Hindlimb muscle (tissue), 1 donor: ENCODE measurements around the gene OTOG. TPM values are rescaled to one million over a fixed set of nuclear protein-coding genes. Genes with fewer than 3 reads are reported as not detected.

Experiments used
- DNase-seq: peaks from one replicate; pipeline ENCODE4 v3.0.0-alpha.2; 2013
- polyA plus RNA-seq: library from polyadenylated mRNA; unstranded; fragments of 120-200 nt; gene quantifications from one replicate; pipeline ENCODE4 v1.2.1, GENCODE V29; 2013; ENCODE audit not compliant: insufficient read length

OTOG gene
- polyA plus RNA-seq, 1 donor, result 0.08 TPM

DNA sequence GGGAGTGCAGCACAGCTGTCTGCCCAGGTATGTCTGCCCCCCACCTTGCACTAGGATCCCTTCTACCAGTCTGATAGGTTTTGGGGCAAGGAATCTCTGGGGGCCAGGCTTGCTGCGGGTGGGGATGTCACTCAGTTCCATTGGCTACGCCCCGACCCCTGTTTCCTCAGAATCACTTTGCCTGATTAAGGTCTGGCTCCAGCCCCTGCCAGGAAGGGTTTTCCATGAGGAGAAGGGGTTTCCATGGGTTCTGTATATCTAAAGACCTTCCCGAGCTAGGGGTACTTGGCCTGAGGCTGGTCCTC is 14.0 kb downstream of the OTOG start:
- no peak for DNase-seq

DNA sequence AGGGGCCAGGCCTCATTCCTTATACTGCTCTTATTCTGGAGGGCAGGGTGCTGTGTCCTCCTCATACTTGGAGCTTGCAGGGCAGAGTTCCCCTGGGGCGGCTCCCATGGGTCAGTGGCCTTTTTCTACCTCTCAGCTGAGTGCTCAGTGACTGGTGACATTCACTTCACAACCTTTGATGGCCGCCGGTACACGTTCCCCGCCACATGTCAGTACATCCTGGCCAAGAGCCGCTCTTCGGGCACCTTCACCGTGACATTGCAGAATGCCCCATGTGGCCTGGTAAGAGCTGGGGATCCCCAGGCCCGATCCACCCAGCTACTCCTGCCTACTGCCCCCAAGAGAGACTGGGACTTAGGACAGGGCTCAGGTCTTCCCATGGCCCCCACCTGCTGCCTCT is 14.5 kb downstream of the OTOG start:
- DNase-seq, result no peak

GRCh38 chr11:17563231-17563646 is 16.2 kb downstream of the OTOG start:
- no peak for DNase-seq

DNA sequence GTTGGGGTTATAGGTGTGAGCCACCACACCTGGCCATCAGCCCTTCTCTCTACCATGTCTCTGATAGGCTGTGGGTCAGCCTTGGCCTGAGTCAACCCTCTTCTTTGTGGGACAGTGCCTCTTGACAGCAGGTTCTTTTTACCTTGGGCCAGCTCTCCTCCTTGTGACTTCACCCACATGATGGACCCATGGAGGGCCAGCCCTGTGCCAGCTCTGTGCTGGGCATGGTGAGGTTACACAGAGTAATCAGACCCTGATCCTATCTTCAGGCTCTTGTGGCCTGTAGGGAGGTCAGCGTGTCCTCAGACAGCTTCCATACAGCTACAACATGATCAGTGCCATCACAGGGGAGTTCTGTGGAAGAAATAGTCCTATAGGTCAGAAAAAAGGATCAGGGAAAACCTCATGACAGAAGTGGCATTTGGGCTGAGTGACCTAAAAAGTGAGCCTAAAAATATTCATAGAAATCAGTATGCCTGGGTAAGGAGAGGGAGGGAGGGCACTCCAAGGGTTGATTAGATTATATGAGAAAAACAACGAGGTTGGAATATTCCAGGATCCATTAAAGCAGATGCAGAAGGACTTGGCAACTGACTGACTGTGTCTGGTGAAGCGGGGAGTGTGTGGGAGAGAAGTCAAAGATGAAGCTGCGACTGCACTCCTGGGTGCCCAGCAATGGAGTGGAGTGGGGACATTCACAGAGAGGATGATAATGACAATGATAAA is 17.1 kb downstream of the OTOG start:
- DNase-seq, result no peak

DNA sequence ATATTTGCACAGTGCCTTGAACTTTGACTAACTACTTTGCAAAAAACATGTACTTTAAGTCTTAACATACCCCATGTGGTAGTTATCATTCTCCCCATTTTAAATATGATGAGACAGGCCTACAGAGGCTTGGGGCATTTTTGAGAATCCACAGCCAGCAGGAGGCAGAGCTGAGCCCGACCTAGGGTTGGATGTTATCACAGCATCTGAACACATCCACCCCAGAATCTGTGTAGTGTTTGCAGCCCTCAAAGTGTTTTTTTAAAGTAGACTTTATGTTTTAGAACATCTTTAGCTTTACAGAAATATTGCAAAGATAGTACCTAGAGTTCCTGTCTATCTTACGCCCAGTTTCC is 17.6 kb downstream of the OTOG start:
- DNase-seq, result no peak

DNA sequence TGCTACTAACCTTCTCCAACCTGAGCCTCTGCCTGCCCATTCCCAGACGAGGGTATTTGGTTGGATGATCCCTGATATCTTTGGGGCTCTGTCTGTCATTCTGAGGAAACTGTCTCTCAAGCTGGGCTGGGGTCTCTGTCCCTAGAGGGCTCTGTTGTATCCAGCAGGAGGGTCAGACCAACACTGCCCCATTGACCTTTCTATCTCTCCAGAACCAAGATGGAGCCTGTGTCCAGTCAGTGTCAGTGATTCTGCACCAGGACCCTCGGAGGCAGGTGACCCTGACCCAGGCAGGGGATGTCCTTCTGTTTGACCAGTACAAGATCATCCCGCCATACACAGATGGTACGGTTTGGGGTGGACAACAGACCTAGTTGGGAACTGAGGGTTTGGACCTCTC is 21.9 kb downstream of the OTOG start:
- DNase-seq, result no peak

GRCh38 chr11:17570034-17570433 is 23.0 kb downstream of the OTOG start:
- DNase-seq, result no peak

DNA sequence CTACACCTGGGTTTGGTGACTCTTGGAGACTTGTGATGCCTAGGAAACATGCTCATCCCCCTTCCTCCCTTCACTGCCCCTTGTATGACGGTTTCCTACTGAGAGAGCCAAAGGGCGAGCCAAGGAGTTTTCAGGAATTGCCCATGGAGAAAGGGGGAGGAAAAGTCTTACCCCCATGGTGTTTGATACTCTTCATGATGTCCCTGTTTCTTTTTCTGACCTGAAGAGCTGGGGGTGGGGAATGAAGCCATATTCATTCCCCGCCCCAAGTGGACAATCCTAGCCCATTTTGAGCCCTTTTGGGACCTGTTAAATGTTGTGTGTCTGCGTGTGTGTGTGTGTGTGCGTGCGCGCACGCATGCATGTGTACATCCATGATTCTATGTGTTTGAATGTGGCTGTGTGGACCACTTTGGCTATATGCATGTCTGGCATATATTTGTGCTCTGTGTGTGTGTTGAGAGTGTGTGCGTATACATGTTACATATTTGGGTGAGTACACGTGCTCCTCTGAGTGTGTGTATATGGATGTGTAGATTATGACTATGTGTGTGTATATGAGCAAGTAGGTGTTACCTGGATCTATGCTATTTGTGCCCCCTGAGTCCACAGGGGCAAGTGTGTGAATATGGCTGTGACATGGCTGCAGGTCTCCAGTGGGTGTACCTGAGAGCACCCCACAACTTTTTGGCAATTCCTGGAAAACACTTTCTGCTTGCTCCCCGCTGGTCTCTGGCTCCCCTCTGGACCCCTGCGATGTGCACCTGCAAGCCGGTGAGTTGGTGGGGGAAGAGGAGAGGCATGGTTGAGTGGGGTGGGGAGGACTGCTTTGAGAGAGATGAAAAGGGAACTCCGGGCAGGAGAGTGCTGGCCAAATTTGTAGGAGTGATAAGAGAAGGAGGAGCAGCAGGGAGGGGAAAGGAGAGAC is 24.6 kb downstream of the OTOG start:
- no peak for DNase-seq

DNA sequence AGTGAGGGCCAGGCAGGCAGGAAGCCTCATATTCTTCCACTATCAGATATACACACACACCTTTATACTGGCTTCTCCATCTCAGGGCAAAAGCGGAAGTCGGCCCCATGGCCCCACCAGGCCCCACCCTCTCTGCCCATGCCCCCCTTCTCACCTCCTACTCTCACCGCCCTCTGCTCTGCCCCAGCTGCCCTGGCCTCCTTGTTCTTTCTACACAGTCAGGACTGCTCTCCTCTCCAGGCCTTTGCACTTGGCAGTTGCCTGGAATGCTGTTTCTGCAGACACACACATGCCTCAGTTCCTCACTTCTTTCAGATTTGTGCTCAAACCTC is 25.3 kb downstream of the OTOG start:
- DNase-seq, result no peak

DNA sequence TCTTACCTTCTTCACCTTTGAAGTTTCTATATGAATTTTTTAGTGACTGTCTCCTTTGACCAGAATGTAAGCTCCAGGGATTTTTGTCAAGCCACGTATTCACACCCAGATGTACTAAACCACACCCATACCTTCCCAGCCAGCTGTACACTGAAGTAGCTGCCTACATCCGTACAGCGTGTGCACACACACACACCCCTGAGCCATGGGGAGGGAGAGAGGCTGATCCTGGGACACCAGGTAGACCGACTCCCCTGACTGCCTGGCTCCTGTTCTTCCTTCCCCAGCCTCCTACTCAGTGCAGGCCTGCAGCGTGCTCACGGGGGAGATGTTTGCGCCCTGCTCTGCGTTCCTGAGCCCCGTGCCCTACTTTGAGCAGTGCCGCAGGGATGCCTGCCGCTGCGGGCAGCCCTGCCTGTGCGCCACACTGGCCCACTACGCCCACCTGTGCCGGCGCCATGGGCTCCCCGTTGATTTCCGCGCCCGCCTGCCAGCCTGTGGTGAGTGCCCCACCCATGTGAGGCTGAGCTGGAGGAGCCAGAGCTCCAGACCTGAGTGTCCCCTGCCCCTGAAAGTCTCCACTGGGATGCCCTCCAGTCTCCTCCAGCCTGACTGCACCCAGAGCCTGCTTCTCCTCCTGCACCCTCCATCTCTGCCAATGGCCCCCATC is 25.9 kb downstream of the OTOG start:
- DNase-seq, result no peak

GRCh38 chr11:17573526-17573925 is 26.5 kb downstream of the OTOG start:
- no peak for DNase-seq

- DNase-seq, result no peak
Measured at GRCh38 chr11:17574141-17575091, 27.4 kb downstream of the OTOG start.

GRCh38 chr11:17575431-17576425 is 28.7 kb downstream of the OTOG start:
- no peak for DNase-seq

DNA sequence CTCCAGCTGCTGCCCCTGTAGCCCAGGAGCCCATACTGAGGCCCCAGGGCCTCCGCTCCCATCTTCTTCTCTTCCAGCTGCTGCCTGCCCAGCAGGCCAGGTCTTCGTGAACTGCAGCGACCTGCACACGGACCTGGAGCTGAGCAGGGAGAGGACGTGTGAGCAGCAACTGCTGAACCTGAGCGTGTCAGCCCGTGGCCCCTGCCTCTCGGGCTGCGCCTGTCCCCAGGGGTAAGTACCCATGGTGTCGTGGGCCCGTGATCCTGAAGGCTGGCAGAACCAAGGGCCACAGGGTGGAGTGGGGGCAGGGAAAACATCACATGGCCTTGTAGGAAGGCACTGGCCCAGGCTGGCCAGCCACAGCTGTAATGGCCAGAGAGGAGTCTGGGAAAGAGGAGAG is 31.2 kb downstream of the OTOG start:
- DNase-seq, result no peak

GRCh38 chr11:17578958-17579357 is 31.9 kb downstream of the OTOG start:
- no peak for DNase-seq

DNA sequence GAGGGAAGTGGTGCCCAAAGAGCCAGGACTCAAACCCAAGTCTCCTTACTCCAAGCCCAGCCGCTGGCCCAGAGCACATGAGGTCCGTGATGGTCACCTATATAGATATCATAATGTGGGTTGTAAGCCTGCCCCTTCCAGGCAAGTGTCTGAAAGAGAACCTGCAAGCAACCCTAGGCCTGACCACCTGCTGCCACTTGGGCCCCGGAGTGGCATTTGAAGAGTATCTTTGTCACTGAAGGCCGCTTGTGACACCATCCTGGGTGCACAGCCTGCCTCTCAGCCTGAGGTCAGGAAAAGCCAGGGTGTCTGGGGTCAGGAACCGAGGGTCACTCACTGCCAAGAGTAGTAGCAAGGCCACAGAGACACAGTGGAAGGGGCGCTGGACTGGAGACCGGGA is 32.4 kb downstream of the OTOG start:
- DNase-seq, result no peak

- DNase-seq, result no peak
Measured at GRCh38 chr11:17580271-17580670, 33.2 kb downstream of the OTOG start.

- DNase-seq, result no peak
Measured at GRCh38 chr11:17581036-17581731, 34.1 kb downstream of the OTOG start.

DNA sequence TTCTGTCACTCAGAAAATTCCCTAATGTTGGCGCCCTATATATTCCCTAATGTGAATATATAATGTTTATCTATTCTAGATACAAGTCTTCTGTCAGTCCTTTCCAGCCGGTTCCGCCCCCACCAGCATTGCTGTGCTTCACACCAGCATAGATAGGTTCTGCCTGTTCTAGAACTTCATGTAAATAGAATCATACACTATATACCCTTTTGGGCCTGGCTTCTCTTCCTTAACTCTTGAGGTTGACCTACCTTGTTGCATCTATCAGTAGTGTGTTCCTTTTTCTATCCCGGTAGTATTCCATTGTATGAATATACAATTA is 34.6 kb downstream of the OTOG start:
- DNase-seq, result no peak

- DNase-seq, result no peak
Measured at GRCh38 chr11:17585911-17586695, 39.0 kb downstream of the OTOG start.
